GM12872 (cell line): ENCODE data around the gene RBMS3.

Experiments used
- CTCF ChIP-seq: IDR thresholded peaks from 3 replicates; pipeline ENCODE4 v1.5.1; 2011; ENCODE audit warnings: low read depth, mild to moderate bottlenecking, low read length, moderate library complexity; ENCODE audit not compliant: insufficient read depth

RBMS3 gene

GRCh38 chr3:29284497-29284896, 3.6 kb downstream of the RBMS3 start:
- no peak for TF ChIP-seq CTCF

- TF ChIP-seq CTCF = no peak
These were observed 4.7 kb downstream of the RBMS3 start for GRCh38 chr3:29285471-29286071.

GRCh38 chr3:29286478-29287240, 5.8 kb downstream of the RBMS3 start:
- no peak for TF ChIP-seq CTCF

GRCh38 chr3:29290596-29290995, 9.7 kb downstream of the RBMS3 start:
- TF ChIP-seq CTCF = no peak

- no peak for TF ChIP-seq CTCF
These were observed 10.6 kb downstream of the RBMS3 start for GRCh38 chr3:29291260-29291981.

GRCh38 chr3:29291982-29292363, 11.1 kb downstream of the RBMS3 start:
- TF ChIP-seq CTCF = no peak

- no peak for TF ChIP-seq CTCF
These were observed 12.6 kb downstream of the RBMS3 start for GRCh38 chr3:29293421-29293820.
